Loucy (cell line): ENCODE measurements around the gene PTPRN2.

Source experiments
- CTCF ChIP-seq: fragments of 200-600 bp; sonication (generic); conservative IDR thresholded peaks from 2 replicates; pipeline ENCODE4 v1.5.1; 2014; ENCODE audit warnings: mild to moderate bottlenecking, antibody characterized with exemption, low read length
- EZH2phosphoT487 ChIP-seq: fragments of 200-600 bp; IDR thresholded peaks from 2 replicates; pipeline ENCODE4 v1.6.1; 2018; ENCODE audit warnings: antibody characterized with exemption, mild to moderate bottlenecking, moderate library complexity, borderline replicate concordance

GRCh38 chr7:158497627-158498026 is 90.0 kb downstream of the PTPRN2 start:
- no peak for TF ChIP-seq CTCF
- TF ChIP-seq EZH2phosphoT487: no peak
